H9 (cell line): ENCODE data around the gene CACNA2D3. TPM values are rescaled to one million over a fixed set of nuclear protein-coding genes. Genes with fewer than 3 reads are reported as not detected.

Source experiments
- DNase-seq: peaks from one replicate; pipeline ENCODE4 v3.0.0-alpha.2; 2017
- H2AFZ ChIP-seq: one replicate; pipeline ENCODE4 v1.6.1; 2013; ENCODE audit warnings: mild to moderate bottlenecking, low read length, control low read depth, moderate library complexity
- H2AK5ac ChIP-seq: 2 replicates; pipeline ENCODE4 v1.6.1; 2013; ENCODE audit warnings: low read length, control low read depth, mixed read lengths; ENCODE audit not compliant: insufficient read length
- H2BK120ac ChIP-seq: one replicate; pipeline ENCODE4 v1.6.1; 2013; ENCODE audit warnings: low read depth, mild to moderate bottlenecking, low read length, control low read depth, inconsistent platforms; ENCODE audit not compliant: poor library complexity, severe bottlenecking
- H2BK12ac ChIP-seq: 2 replicates; pipeline ENCODE4 v1.6.1; 2013; ENCODE audit warnings: low read length, control low read depth, mixed read lengths, low read depth; ENCODE audit not compliant: insufficient read length
- H2BK15ac ChIP-seq: 2 replicates; pipeline ENCODE4 v1.6.1; 2013; ENCODE audit warnings: low read depth, low read length, control low read depth
- H2BK20ac ChIP-seq: one replicate; pipeline ENCODE4 v1.6.1; 2013; ENCODE audit warnings: low read depth, mild to moderate bottlenecking, low read length, control low read depth, inconsistent platforms; ENCODE audit not compliant: poor library complexity, severe bottlenecking
- H2BK5ac ChIP-seq: 2 replicates; pipeline ENCODE4 v1.6.1; 2013; ENCODE audit warnings: low read length, control low read depth, mixed read lengths; ENCODE audit not compliant: insufficient read length
- H3K14ac ChIP-seq: 2 replicates; pipeline ENCODE4 v1.6.1; 2013; ENCODE audit warnings: low read length, control low read depth; ENCODE audit not compliant: insufficient read depth
- H3K18ac ChIP-seq: 2 replicates; pipeline ENCODE4 v1.6.1; 2013; ENCODE audit warnings: low read depth, mild to moderate bottlenecking, mixed read lengths, low read length, control low read depth; ENCODE audit not compliant: insufficient read length
- H3K23ac ChIP-seq: 2 replicates; pipeline ENCODE4 v1.6.1; 2013; ENCODE audit warnings: low read length, control low read depth, mixed read lengths, low read depth; ENCODE audit not compliant: insufficient read length
- H3K23me2 ChIP-seq: 2 replicates; pipeline ENCODE4 v1.6.1; 2013; ENCODE audit warnings: low read depth, mild to moderate bottlenecking, mixed read lengths, low read length, control low read depth; ENCODE audit not compliant: insufficient read length, poor library complexity, severe bottlenecking
- H3K27ac ChIP-seq: 2 replicates; pipeline ENCODE4 v1.5.1; 2013; ENCODE audit warnings: low read length, control low read depth, mixed read lengths, low read depth; ENCODE audit not compliant: insufficient read length
- H3K27me3 ChIP-seq: 2 replicates; pipeline ENCODE4 v1.6.1; 2013; ENCODE audit warnings: low read length, control low read depth, inconsistent platforms; ENCODE audit not compliant: insufficient read depth
- H3K4ac ChIP-seq: 2 replicates; pipeline ENCODE4 v1.6.1; 2013; ENCODE audit warnings: low read depth, mild to moderate bottlenecking, control low read depth, inconsistent platforms, low read length, moderate library complexity
- H3K4me1 ChIP-seq: 2 replicates; pipeline ENCODE4 v1.6.1; 2013; ENCODE audit warnings: low read length, control low read depth, inconsistent platforms; ENCODE audit not compliant: insufficient read depth
- H3K4me2 ChIP-seq: 2 replicates; pipeline ENCODE4 v1.6.1; 2013; ENCODE audit warnings: low read length, control low read depth, mixed read lengths; ENCODE audit not compliant: insufficient read length, insufficient read depth
- H3K56ac ChIP-seq: 2 replicates; pipeline ENCODE4 v1.6.1; 2013; ENCODE audit warnings: low read depth, mild to moderate bottlenecking, mixed read lengths, low read length, control low read depth; ENCODE audit not compliant: insufficient read length
- H3K79me1 ChIP-seq: 2 replicates; pipeline ENCODE4 v1.6.1; 2013; ENCODE audit warnings: low read depth, mild to moderate bottlenecking, moderate library complexity, low read length, control low read depth, inconsistent platforms; ENCODE audit not compliant: insufficient read depth, poor library complexity, severe bottlenecking
- H3K79me2 ChIP-seq: 2 replicates; pipeline ENCODE4 v1.6.1; 2013; ENCODE audit warnings: low read length, control low read depth, inconsistent platforms; ENCODE audit not compliant: insufficient read depth
- H3K9ac ChIP-seq: 2 replicates; pipeline ENCODE4 v1.6.1; 2013; ENCODE audit warnings: low read length, control low read depth, mixed read lengths; ENCODE audit not compliant: insufficient read length; ENCODE audit errors: extremely low read depth
- H3K9me3 ChIP-seq: one replicate; pipeline ENCODE4 v1.6.1; 2013; ENCODE audit warnings: low read depth, low read length, inconsistent platforms; ENCODE audit not compliant: control insufficient read depth
- H3T11ph ChIP-seq: one replicate; pipeline ENCODE4 v1.6.1; 2013; ENCODE audit warnings: mild to moderate bottlenecking, low read length, control low read depth, inconsistent platforms
- H4K20me1 ChIP-seq: one replicate; pipeline ENCODE4 v1.6.1; 2013; ENCODE audit not compliant: control insufficient read depth, insufficient read length, insufficient read depth
- H4K5ac ChIP-seq: 2 replicates; pipeline ENCODE4 v1.6.1; 2013; ENCODE audit warnings: low read depth, mild to moderate bottlenecking, mixed read lengths, low read length, control low read depth; ENCODE audit not compliant: insufficient read length
- H4K8ac ChIP-seq: replicated peaks from 2 replicates; pipeline ENCODE4 v1.6.1; 2013; ENCODE audit warnings: low read length, control low read depth, mixed read lengths, low read depth; ENCODE audit not compliant: insufficient read length
- H4K91ac ChIP-seq: 2 replicates; pipeline ENCODE4 v1.6.1; 2013; ENCODE audit warnings: low read depth, mild to moderate bottlenecking, moderate library complexity, mixed read lengths, low read length, control low read depth; ENCODE audit not compliant: insufficient read length
- H3K27ac Mint-ChIP-seq, 3 experiments: 2 replicates in 2 of 3; 3 replicates in 1 of 3; pipeline ENCODE4 v1.8.0; 2020 to 2021; ENCODE audit warnings: mixed read lengths in 3 of 3, mild to moderate bottlenecking in 1 of 3, moderate library complexity in 1 of 3
- H3K27me3 Mint-ChIP-seq: 2 replicates; pipeline ENCODE4 v1.8.0; 2021; ENCODE audit warnings: low read depth, mild to moderate bottlenecking, moderate library complexity, mixed read lengths
- H3K36me3 Mint-ChIP-seq, 3 experiments: 2 replicates in 2 of 3; 3 replicates in 1 of 3; pipeline ENCODE4 v1.8.0; 2020 to 2021; ENCODE audit warnings: low read depth in 3 of 3, mixed read lengths in 3 of 3; ENCODE audit not compliant: insufficient read depth in 1 of 3
- H3K4me1 Mint-ChIP-seq, 2 experiments: 2 replicates each; pipeline ENCODE4 v1.8.0; 2020; ENCODE audit warnings: mixed read lengths in 2 of 2
- H3K4me3 Mint-ChIP-seq, 2 experiments: 2 replicates in 1 of 2; 3 replicates in 1 of 2; pipeline ENCODE4 v1.8.0; 2020 to 2021; ENCODE audit warnings: mild to moderate bottlenecking in 2 of 2, mixed read lengths in 2 of 2, moderate library complexity in 1 of 2
- H3K9me3 Mint-ChIP-seq, 2 experiments: 2 replicates in 1 of 2; 3 replicates in 1 of 2; pipeline ENCODE4 v1.8.0; 2020; ENCODE audit warnings: mild to moderate bottlenecking in 2 of 2, mixed read lengths in 2 of 2, moderate library complexity in 1 of 2
- WGBS: extraction: QIAGEN DNeasy Blood & Tissue Kit; methylation state at CpG from one replicate; pipeline ENCODE4 v1.1.7; 2013; ENCODE audit warnings: missing lambda C conversion rate, low lambda C conversion rate, mixed read lengths; ENCODE audit not compliant: insufficient read length; ENCODE audit errors: extremely low coverage; 5-methylcytosine and 5-hydroxymethylcytosine counted together
- total RNA-seq: library from RNA; stranded (reverse); gene quantifications from 2 replicates; pipeline ENCODE4 v1.2.1, GENCODE V29; 2021
- TF ChIP-seq, protein P1 (sequence below): fragments of 200-600 bp; sonication (generic); conservative IDR thresholded peaks from 3 replicates; pipeline ENCODE4 v1.8.0; 2021; ENCODE audit warnings: antibody characterized with exemption, mild to moderate bottlenecking

The CACNA2D3 gene
- total RNA-seq, 1 experiment from 2014 or later: 3.2 TPM

DNA sequence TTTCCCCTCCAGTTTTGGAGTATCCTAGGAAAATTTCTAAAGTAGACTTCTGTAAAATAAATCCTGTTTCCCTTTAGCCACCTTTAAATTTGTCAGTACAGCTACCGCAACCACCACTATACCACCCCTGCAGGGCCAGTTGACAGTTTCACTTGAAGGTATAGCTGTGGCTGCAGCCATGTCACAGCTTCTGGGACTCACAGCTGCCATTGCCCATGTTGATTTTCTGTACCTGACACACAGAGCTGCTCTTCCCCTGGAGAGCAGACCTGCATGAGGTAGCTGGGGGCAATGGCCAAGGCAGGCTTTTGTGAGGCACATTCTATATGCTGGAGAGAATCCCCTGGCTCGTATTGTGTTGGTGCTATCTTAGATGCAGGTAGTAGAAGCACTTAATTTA lies 460.1 kb downstream of the CACNA2D3 start:
- Histone ChIP-seq H3K4ac (no peak overlapping the region), H3K4me1 (no peaks in the 10 kb centered on the region), H2BK12ac (no peak overlapping the region), H3K9ac (no peak overlapping the region), H3K18ac (no peak overlapping the region), H3K23me2 (no peaks in the 10 kb centered on the region), H3K27ac (no peak overlapping the region), H2BK5ac (no peak overlapping the region), H4K91ac (no peak overlapping the region), H3T11ph (no peak overlapping the region), H2BK20ac (no peak overlapping the region), H2AK5ac (no peak overlapping the region), H3K56ac (no peak overlapping the region), H2BK120ac (no peak overlapping the region), H3K14ac (no peak overlapping the region), H3K79me2 (no peaks in the 10 kb centered on the region), H2BK15ac (no peak overlapping the region), H4K20me1 (no peaks in the 10 kb centered on the region), H4K5ac (no peak overlapping the region), H3K27me3 (no peaks in the 10 kb centered on the region), H2AFZ (no peak overlapping the region), H3K9me3 (no peaks in the 10 kb centered on the region), H4K8ac (no peak overlapping the region), H3K4me2 (no peak overlapping the region), H3K79me1 (no peaks in the 10 kb centered on the region), H3K23ac (no peak overlapping the region)
- H3K36me3 Mint-ChIP-seq: peaks cover 0 to 6% (median 4%) of the 10 kb centered on the region in 3 experiments; a peak in 3 of 7 replicates
- TF ChIP-seq, protein P1, sequence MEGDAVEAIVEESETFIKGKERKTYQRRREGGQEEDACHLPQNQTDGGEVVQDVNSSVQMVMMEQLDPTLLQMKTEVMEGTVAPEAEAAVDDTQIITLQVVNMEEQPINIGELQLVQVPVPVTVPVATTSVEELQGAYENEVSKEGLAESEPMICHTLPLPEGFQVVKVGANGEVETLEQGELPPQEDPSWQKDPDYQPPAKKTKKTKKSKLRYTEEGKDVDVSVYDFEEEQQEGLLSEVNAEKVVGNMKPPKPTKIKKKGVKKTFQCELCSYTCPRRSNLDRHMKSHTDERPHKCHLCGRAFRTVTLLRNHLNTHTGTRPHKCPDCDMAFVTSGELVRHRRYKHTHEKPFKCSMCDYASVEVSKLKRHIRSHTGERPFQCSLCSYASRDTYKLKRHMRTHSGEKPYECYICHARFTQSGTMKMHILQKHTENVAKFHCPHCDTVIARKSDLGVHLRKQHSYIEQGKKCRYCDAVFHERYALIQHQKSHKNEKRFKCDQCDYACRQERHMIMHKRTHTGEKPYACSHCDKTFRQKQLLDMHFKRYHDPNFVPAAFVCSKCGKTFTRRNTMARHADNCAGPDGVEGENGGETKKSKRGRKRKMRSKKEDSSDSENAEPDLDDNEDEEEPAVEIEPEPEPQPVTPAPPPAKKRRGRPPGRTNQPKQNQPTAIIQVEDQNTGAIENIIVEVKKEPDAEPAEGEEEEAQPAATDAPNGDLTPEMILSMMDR: no peak
- no peak overlapping the region for H3K27ac Mint-ChIP-seq
- H3K27me3 Mint-ChIP-seq: peaks cover 6% of the 10 kb centered on the region
- DNase-seq: no peak
- peaks cover 13 to 14% of the 10 kb centered on the region in 2 experiments for H3K4me1 Mint-ChIP-seq
- no peak overlapping the region for H3K4me3 Mint-ChIP-seq
- no CpG with 5 or more reads among the region's 2 CpGs for WGBS
- peaks cover 11 to 13% of the 10 kb centered on the region in 2 experiments for H3K9me3 Mint-ChIP-seq
